Kidney capillary endothelial cell (primary cell): Measurements from ENCODE around the gene NFATC1.

Source experiments
- DNase-seq: peaks from one replicate; pipeline ENCODE4 v3.0.0-alpha.2; 2018; ENCODE audit warnings: low spot score

Gene NFATC1

DNA sequence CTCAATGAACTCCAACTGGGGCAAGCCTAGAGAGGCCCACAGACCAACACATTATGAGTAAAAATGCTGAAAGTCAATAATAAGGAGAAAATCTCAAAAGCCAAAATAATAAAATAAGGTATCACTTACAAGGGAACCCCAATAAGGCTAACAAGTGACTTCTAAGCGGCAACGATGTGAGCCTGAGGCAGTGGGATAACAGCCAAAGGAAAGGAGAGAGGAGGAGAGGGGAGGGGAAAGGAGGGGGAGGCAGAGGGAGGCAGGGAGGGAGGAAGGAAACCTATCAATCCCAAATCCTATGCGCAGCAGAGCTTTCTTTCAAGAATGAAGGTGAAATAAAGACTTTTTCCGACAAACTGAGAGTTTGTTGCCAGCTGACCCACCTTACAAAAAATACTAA, 6.0 kb upstream of the NFATC1 start:
- DNase-seq = no peak

- no peak for DNase-seq
Observed at GRCh38 chr18:79392226-79392625, 3.5 kb upstream of the NFATC1 start.

- DNase-seq = no peak
Observed at GRCh38 chr18:79393181-79393634, 2.5 kb upstream of the NFATC1 start.

DNA sequence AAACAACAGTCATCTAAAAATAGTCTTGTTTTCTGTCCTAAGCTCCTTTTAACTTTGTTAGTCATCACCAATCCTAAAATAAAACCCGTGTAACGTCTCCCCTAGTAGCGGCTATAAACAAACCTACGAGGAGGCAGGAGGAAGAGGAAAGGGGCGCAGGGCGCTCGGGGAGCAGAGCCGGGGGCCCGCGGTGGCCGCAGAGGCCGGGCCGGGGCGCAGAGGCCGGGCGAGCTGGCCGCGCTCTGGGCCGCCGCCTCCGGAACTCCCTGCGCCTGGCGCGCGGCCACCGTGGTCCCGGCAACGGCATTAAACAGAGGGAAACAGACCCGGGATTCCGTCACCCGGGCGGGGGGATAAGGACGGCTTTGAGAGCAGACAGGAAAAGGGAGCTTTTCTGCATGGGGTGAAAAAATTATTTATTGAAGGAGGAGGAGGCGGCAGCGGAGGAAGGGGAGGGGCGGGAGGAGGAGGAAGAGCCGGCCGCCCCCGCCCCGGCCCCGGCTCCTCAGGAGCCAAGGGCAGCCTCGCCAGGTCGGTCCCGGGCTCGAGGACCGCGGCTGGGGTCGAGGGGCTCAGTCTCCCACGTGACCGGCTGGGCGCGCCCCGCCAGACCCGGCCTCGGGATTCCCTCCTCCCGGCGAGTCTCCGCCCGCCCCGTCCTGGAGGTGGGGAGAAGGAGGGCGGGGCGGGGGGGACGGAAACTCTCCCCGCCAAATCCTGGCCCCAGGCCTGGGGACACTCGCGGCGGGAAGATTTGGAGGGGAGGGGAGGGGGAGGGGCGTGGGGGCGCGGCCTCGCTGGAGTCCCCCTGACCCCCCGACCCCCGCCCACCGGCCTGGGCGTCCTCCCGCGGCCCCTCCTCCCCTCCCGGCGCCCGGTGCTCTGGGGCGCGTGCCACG, 1.8 kb upstream of the NFATC1 start:
- peak; percentile 80 for DNase-seq

- no peak for DNase-seq
Observed at GRCh38 chr18:79394534-79395307, 1.0 kb upstream of the NFATC1 start.

DNA sequence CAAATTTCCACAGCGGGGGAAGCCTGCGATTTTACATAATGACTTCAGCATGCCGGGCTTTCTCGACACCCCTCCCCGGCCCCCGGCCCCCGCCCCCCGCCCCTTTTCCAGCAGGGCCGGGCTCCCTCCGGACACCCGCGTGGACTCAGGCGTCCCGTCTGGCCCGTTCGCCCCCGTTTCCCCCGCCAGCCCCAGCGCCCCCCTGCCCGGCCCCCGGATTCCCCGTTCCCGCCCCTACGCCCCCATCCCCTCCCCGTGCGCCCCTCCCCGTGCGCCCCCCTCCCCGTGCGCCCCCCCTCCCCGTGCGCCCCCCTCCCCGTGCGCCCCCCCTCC, 456 bp upstream of the NFATC1 start:
- no peak for DNase-seq

GRCh38 chr18:79396431-79397246, 909 bp downstream of the NFATC1 start:
- no peak for DNase-seq

- no peak for DNase-seq
Observed at GRCh38 chr18:79397247-79397829, 1.6 kb downstream of the NFATC1 start.

DNA sequence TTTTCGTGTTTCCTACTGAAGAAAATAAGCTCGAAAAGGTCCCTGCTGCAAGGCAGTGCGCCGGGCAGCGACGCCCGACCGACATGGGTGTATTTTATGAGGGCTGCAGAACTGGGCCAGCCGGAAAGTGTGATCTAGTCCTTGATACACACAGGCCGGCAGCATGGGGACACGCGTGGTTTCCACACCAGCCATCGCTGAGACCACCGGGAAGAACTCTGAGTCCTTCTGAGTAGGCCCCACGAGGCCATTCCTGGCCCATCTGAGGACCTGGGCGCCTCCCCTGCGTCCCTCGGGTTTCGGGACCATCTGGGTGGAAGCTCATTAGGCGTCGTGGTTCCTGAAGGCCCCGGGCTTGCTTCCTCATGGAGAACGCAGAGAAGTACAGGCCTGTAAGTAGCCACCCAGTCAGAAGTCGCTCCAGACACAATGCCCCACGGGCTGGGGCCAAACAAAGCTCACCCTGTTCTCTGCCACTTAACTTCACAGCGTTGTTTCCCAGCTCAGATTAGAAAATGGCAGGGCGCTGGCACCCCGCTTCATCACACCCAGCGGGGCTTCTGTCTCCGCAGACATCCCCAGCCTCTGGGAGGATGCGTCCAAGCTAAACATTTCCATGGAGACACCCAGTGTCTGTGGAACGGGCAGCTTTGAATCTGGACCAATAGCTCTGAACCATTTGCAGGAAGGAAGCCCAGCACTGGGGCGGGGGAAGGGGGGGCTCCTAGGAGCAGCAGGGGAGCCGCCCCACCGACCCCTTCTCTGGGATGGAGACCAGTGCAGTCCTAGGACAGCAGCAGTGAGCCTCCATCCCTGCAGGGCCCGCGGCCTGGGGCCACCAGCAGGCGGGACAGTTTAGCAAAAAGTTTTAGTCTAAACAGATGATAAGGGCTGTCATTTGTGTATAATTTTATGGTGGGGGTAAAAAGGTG, 2.4 kb downstream of the NFATC1 start:
- DNase-seq = no peak

- no peak for DNase-seq
Observed at GRCh38 chr18:79399275-79400081, 3.7 kb downstream of the NFATC1 start.

DNA sequence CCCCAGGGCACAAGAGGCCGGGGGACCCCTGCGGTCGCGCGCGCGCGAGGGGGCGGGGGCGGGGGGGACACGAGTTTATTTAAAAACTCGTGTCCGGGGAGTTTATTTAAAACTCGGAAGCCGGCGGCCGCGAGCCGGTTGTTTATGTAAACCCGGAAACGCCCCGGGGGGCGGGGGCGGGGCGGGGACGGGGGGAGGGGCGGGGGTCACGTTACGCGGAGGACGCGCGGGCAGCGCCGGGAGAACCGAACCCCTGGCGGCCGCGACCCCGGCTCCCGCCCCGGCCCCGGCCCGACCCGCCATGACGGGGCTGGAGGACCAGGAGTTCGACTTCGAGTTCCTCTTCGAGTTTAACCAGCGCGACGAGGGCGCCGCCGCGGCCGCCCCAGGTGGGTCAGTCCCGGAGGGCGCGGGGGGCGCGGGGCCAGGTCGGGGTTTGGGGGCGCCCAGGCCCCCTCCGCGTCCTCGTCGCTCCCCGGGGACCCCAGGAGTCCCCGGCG, 4.4 kb downstream of the NFATC1 start:
- no peak for DNase-seq

- no peak for DNase-seq
Observed at GRCh38 chr18:79400591-79401381, 5.1 kb downstream of the NFATC1 start.

- DNase-seq = no peak
Observed at GRCh38 chr18:79401494-79402208, 5.9 kb downstream of the NFATC1 start.

DNA sequence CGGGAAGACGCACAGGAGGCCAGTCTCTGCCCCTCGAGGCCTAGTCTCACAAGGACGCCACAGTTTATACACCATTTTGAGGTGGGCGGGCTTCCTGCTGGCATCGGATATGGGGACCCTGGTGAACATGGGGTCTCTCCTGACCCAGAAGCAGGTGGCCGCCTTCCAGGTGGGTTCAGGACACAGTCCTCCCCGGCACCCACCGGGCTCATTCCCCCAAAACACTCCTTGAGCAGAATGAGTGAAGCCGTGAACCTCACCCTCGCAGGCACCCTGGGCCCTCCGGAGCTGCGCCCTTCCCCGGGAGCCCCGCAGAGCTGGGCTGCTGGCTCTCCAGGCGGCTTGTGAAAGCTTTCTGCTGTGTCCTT, 6.5 kb downstream of the NFATC1 start:
- DNase-seq = no peak

- no peak for DNase-seq
Observed at GRCh38 chr18:79402977-79403722, 7.4 kb downstream of the NFATC1 start.

- DNase-seq = no peak
Observed at GRCh38 chr18:79403723-79404566, 8.2 kb downstream of the NFATC1 start.

- DNase-seq = no peak
Observed at GRCh38 chr18:79404567-79404910, 8.8 kb downstream of the NFATC1 start.
